ENCODE data around the gene GALNT18. TPM values are rescaled to one million over a fixed set of nuclear protein-coding genes. Genes with fewer than 3 reads are reported as not detected.

GALNT18 gene
- polyA plus RNA-seq, 6 donors from 2014 or later, result not detected

GRCh38 chr11:11620921-11621572 is 758 bp downstream of the GALNT18 start:
- DNase-seq (no peak), ATAC-seq (ENCODE audit: low read depth in 2 of 2) (peak in 1 of 2 donors; percentile 30)
- H3K27me3 Mint-ChIP-seq, result peaks cover 57 to 78% (median 60%) of the 10 kb centered on the region in 3 donors

GRCh38 chr11:11620173-11620920 is 1.5 kb downstream of the GALNT18 start:
- peaks cover 55 to 79% (median 66%) of the 10 kb centered on the region in 3 donors for H3K27me3 Mint-ChIP-seq
- no peak overlapping the region for H3K27ac Mint-ChIP-seq
- H3K9me3 Mint-ChIP-seq, result peaks cover 0 to 3% (median 0%) of the 10 kb centered on the region in 7 donors
- no peaks in the 10 kb centered on the region for H3K36me3 Mint-ChIP-seq
- H3K4me3 Mint-ChIP-seq, result peak overlapping the region in 7 of 8 donors; percentile 30 to 72 (median 54)
- ATAC-seq (ENCODE audit: low read depth in 2 of 2) (no peak), DNase-seq (no peak)
- peaks cover 0 to 22% (median 7%) of the 10 kb centered on the region in 3 donors for H3K4me1 Mint-ChIP-seq

More at GRCh38 chr11:11620921-11621572, 758 bp downstream of the GALNT18 start:
- H3K27ac Mint-ChIP-seq, result no peak overlapping the region
- H3K36me3 Mint-ChIP-seq, result no peaks in the 10 kb centered on the region
- peaks cover 0 to 3% (median 0%) of the 10 kb centered on the region in 7 donors for H3K9me3 Mint-ChIP-seq
- peaks cover 0 to 22% (median 7%) of the 10 kb centered on the region in 3 donors for H3K4me1 Mint-ChIP-seq
- peak overlapping the region in 6 of 8 donors; percentile 30 to 72 (median 58) for H3K4me3 Mint-ChIP-seq

GRCh38 chr11:11618973-11619435 is 2.8 kb downstream of the GALNT18 start:
- Mint-ChIP-seq H3K36me3 (no peaks in the 10 kb centered on the region), H3K4me3 (peak overlapping the region in 1 of 8 donors; percentile 4), H3K27ac (no peak overlapping the region), H3K27me3 (peaks cover 49 to 67% (median 57%) of the 10 kb centered on the region in 3 donors), H3K4me1 (peaks cover 0 to 22% (median 7%) of the 10 kb centered on the region in 3 donors), H3K9me3 (peaks cover 0 to 3% (median 0%) of the 10 kb centered on the region in 7 donors)
- DNase-seq (no peak), ATAC-seq (ENCODE audit: low read depth in 2 of 2) (no peak)

- ATAC-seq (ENCODE audit: low read depth in 2 of 2) (no peak), DNase-seq (no peak)
- peaks cover 55 to 75% (median 70%) of the 10 kb centered on the region in 3 donors for H3K27me3 Mint-ChIP-seq
- no peak overlapping the region for H3K27ac Mint-ChIP-seq
- peaks cover 0 to 8% (median 0%) of the 10 kb centered on the region in 3 donors for H3K4me1 Mint-ChIP-seq
- no peaks in the 10 kb centered on the region for H3K36me3 Mint-ChIP-seq
- peaks cover 0 to 2% (median 0%) of the 10 kb centered on the region in 7 donors for H3K9me3 Mint-ChIP-seq
- H3K4me3 Mint-ChIP-seq, result no peak overlapping the region
Measured at GRCh38 chr11:11615086-11615485, 6.7 kb downstream of the GALNT18 start.

GRCh38 chr11:11612439-11612838 is 9.4 kb downstream of the GALNT18 start:
- H3K36me3 Mint-ChIP-seq, result no peaks in the 10 kb centered on the region
- DNase-seq (no peak), ATAC-seq (ENCODE audit: low read depth in 2 of 2) (no peak)
- no peak overlapping the region for H3K27ac Mint-ChIP-seq
- peaks cover 0 to 1% (median 0%) of the 10 kb centered on the region in 7 donors for H3K9me3 Mint-ChIP-seq
- no peak overlapping the region for H3K4me3 Mint-ChIP-seq
- H3K27me3 Mint-ChIP-seq, result peaks cover 38 to 67% (median 53%) of the 10 kb centered on the region in 3 donors
- H3K4me1 Mint-ChIP-seq, result no peaks in the 10 kb centered on the region

- H3K4me3 Mint-ChIP-seq, result no peak overlapping the region
- H3K27ac Mint-ChIP-seq, result peak overlapping the region in 2 of 6 donors; percentile 18 to 31
- no peaks in the 10 kb centered on the region for H3K36me3 Mint-ChIP-seq
- peaks cover 33 to 65% (median 55%) of the 10 kb centered on the region in 3 donors for H3K27me3 Mint-ChIP-seq
- no peaks in the 10 kb centered on the region for H3K4me1 Mint-ChIP-seq
- peaks cover 0 to 1% (median 0%) of the 10 kb centered on the region in 7 donors for H3K9me3 Mint-ChIP-seq
- DNase-seq (no peak), ATAC-seq (ENCODE audit: low read depth in 2 of 2) (no peak)
Measured at GRCh38 chr11:11611381-11611780, 10.4 kb downstream of the GALNT18 start.

GRCh38 chr11:11608783-11609232 is 13.0 kb downstream of the GALNT18 start:
- DNase-seq, result no peak
- Mint-ChIP-seq H3K9me3 (peaks cover 0 to 1% (median 0%) of the 10 kb centered on the region in 7 donors), H3K27me3 (peaks cover 27 to 64% (median 57%) of the 10 kb centered on the region in 3 donors), H3K36me3 (no peaks in the 10 kb centered on the region), H3K4me3 (peak overlapping the region in 1 of 8 donors; percentile 24), H3K4me1 (no peaks in the 10 kb centered on the region), H3K27ac (peak overlapping the region in 1 of 6 donors; percentile 15)
- no peak for ATAC-seq (ENCODE audit: low read depth in 2 of 2)

- no peaks in the 10 kb centered on the region for H3K4me1 Mint-ChIP-seq
- H3K27ac Mint-ChIP-seq, result no peak overlapping the region
- no peak for ATAC-seq (ENCODE audit: low read depth in 2 of 2)
- no peak overlapping the region for H3K4me3 Mint-ChIP-seq
- no peaks in the 10 kb centered on the region for H3K36me3 Mint-ChIP-seq
- peaks cover 0 to 1% (median 0%) of the 10 kb centered on the region in 7 donors for H3K9me3 Mint-ChIP-seq
- peaks cover 27 to 53% (median 50%) of the 10 kb centered on the region in 3 donors for H3K27me3 Mint-ChIP-seq
- no peak for DNase-seq
Measured at GRCh38 chr11:11607772-11608171, 14.0 kb downstream of the GALNT18 start.

- H3K27me3 Mint-ChIP-seq, result peaks cover 28 to 58% (median 55%) of the 10 kb centered on the region in 3 donors
- peaks cover 0 to 13% (median 3%) of the 10 kb centered on the region in 7 donors for H3K9me3 Mint-ChIP-seq
- no peaks in the 10 kb centered on the region for H3K4me1 Mint-ChIP-seq
- H3K4me3 Mint-ChIP-seq, result no peak overlapping the region
- no peak for ATAC-seq (ENCODE audit: low read depth in 2 of 2)
- no peak overlapping the region for H3K27ac Mint-ChIP-seq
- no peaks in the 10 kb centered on the region for H3K36me3 Mint-ChIP-seq
- DNase-seq, result no peak
Measured at GRCh38 chr11:11605821-11606450, 15.9 kb downstream of the GALNT18 start.

GRCh38 chr11:11605181-11605580 is 16.6 kb downstream of the GALNT18 start:
- ATAC-seq (ENCODE audit: low read depth in 2 of 2) (no peak), DNase-seq (no peak)
- no peaks in the 10 kb centered on the region for H3K4me1 Mint-ChIP-seq
- no peak overlapping the region for H3K27ac Mint-ChIP-seq
- peaks cover 25 to 55% (median 53%) of the 10 kb centered on the region in 3 donors for H3K27me3 Mint-ChIP-seq
- no peaks in the 10 kb centered on the region for H3K36me3 Mint-ChIP-seq
- H3K4me3 Mint-ChIP-seq, result no peak overlapping the region
- H3K9me3 Mint-ChIP-seq, result peaks cover 2 to 20% (median 6%) of the 10 kb centered on the region in 7 donors

- peaks cover 25 to 49% (median 49%) of the 10 kb centered on the region in 3 donors for H3K27me3 Mint-ChIP-seq
Measured at GRCh38 chr11:11604370-11604990, 17.3 kb downstream of the GALNT18 start.

GRCh38 chr11:11602011-11602410 is 19.8 kb downstream of the GALNT18 start:
- H3K4me3 Mint-ChIP-seq, result no peak overlapping the region
- no peaks in the 10 kb centered on the region for H3K36me3 Mint-ChIP-seq
- peaks cover 23 to 50% (median 37%) of the 10 kb centered on the region in 3 donors for H3K27me3 Mint-ChIP-seq
- no peaks in the 10 kb centered on the region for H3K4me1 Mint-ChIP-seq
- ATAC-seq (ENCODE audit: low read depth in 2 of 2) (no peak), DNase-seq (no peak)
- no peak overlapping the region for H3K27ac Mint-ChIP-seq
- H3K9me3 Mint-ChIP-seq, result peaks cover 2 to 20% (median 7%) of the 10 kb centered on the region in 7 donors

More at GRCh38 chr11:11604370-11604990, 17.3 kb downstream of the GALNT18 start:
- Mint-ChIP-seq H3K27ac (no peak overlapping the region), H3K36me3 (no peaks in the 10 kb centered on the region), H3K9me3 (peaks cover 2 to 20% (median 7%) of the 10 kb centered on the region in 7 donors), H3K4me3 (no peak overlapping the region), H3K4me1 (no peaks in the 10 kb centered on the region)
- DNase-seq (no peak), ATAC-seq (ENCODE audit: low read depth in 2 of 2) (no peak)

Measured in naive B cell (primary cell).